Measurements from ENCODE around the gene ZNF84.

GRCh38 chr12:133063556-133063955 is 26.2 kb downstream of the ZNF84 start:
- TF ChIP-seq CTCF (IDR thresholded peaks at IDR 0.05; ENCODE audit: low read depth, low read length), result no peak
- no peak for TF ChIP-seq EZH2phosphoT487 (IDR thresholded peaks at IDR 0.05; ENCODE audit: low read depth)
